Esophagus squamous epithelium (tissue), 5 donors: ENCODE data around the gene KCNK18. TPM values are rescaled to one million over a fixed set of nuclear protein-coding genes. Genes with fewer than 3 reads are reported as not detected.

Experiments used
- DNase-seq: peaks from one replicate; lab custom pipeline; 2025; lab: John Stamatoyannopoulos, UW
- H3K27ac ChIP-seq, 4 donors: fragments of 200-600 bp; sonication (generic); one replicate each; pipeline ENCODE4 v1.5.1; 2016 to 2019; ENCODE audit warnings: mild to moderate bottlenecking in 1 of 4
- H3K27me3 ChIP-seq, 4 donors: fragments of 200-600 bp; sonication (generic); 1 replicate in 3 of 4; 2 replicates in 1 of 4; pipeline versions ENCODE4 v1.5.1 to v1.6.0; 2017 to 2021; ENCODE audit warnings: antibody characterized with exemption in 1 of 4
- H3K36me3 ChIP-seq, 3 donors: fragments of 200-600 bp; sonication (generic); one replicate each; pipeline ENCODE4 v1.5.1; 2016 to 2019
- H3K4me1 ChIP-seq, 3 donors: fragments of 200-600 bp; sonication (generic); one replicate each; pipeline ENCODE4 v1.5.1; 2017 to 2019
- H3K4me3 ChIP-seq, 4 donors: fragments of 200-600 bp; sonication (generic); 1 replicate in 3 of 4; 2 replicates in 1 of 4; pipeline ENCODE4 v1.5.1; 2016 to 2019; ENCODE audit warnings: mild to moderate bottlenecking in 2 of 4, moderate library complexity in 1 of 4
- H3K9me3 ChIP-seq, 3 donors: fragments of 200-600 bp; sonication (generic); one replicate each; pipeline ENCODE4 v1.5.1; 2016 to 2019
- CTCF ChIP-seq, 6 experiments: fragments of 450-650 bp in 4 of 6; fragments of 200-600 bp in 2 of 6; sonication (generic) in 2 of 6; IDR thresholded peaks; one replicate each; pipeline ENCODE4 v1.5.1; 2016 to 2019; ENCODE audit warnings: antibody characterized with exemption in 6 of 6, mild to moderate bottlenecking in 4 of 6, moderate library complexity in 4 of 6
- POLR2A ChIP-seq, 4 donors: fragments of 450-650 bp; IDR thresholded peaks; one replicate each; pipeline ENCODE4 v1.6.1; 2017; ENCODE audit warnings: antibody characterized with exemption in 4 of 4, mild to moderate bottlenecking in 4 of 4, moderate library complexity in 3 of 4
- WGBS, 2 donors: methylation state at CpG; one replicate each; pipeline ENCODE4 v1.1.5; 2018; 5-methylcytosine and 5-hydroxymethylcytosine counted together
- intact Hi-C: fragments of 100-400 bp; cut with DNase I; formaldehyde crosslinking; loops from one replicate; pipeline ENCODE4 v1.15.0; 2022
- total RNA-seq, 4 donors: library from RNA; depleted of rRNA; stranded (reverse); fragments of >200 nt; gene quantifications; one replicate each; pipeline ENCODE4 v1.1.0, GENCODE V29; 2016
- donor health status: DM: yes; HTN: yes; CAD: no.

Gene KCNK18
- total RNA-seq, 4 donors from 2014 or later: not detected

- H3K4me1 ChIP-seq: peaks cover 19 to 30% (median 19%) of the 10 kb centered on the region in 3 donors
- intact Hi-C loops: no loop called here
- no peaks in the 10 kb centered on the region for H3K36me3 ChIP-seq
- no peak overlapping the region for H3K27ac ChIP-seq
- H3K27me3 ChIP-seq: peaks cover 23 to 100% (median 41%) of the 10 kb centered on the region in 4 donors
- no peak for DNase-seq
- H3K9me3 ChIP-seq: no peaks in the 10 kb centered on the region
- no peak for TF ChIP-seq CTCF (IDR thresholded peaks at IDR 0.05)
- no peak for TF ChIP-seq POLR2A (IDR thresholded peaks at IDR 0.05)
- no peak overlapping the region for H3K4me3 ChIP-seq
- 9 to 17% methylated on average over 5 of the region's 5 CpGs for WGBS, 2 donors
These were observed 36.7 kb upstream of the KCNK18 start for GRCh38 chr10:117160567-117160966.

GRCh38 chr10:117161386-117162033 lies 35.8 kb upstream of the KCNK18 start:
- peaks cover 26 to 39% (median 27%) of the 10 kb centered on the region in 3 donors for H3K4me1 ChIP-seq
- no peaks in the 10 kb centered on the region for H3K9me3 ChIP-seq
- TF ChIP-seq CTCF (IDR thresholded peaks at IDR 0.05) (no peak), POLR2A (IDR thresholded peaks at IDR 0.05) (no peak)
- H3K36me3 ChIP-seq: no peaks in the 10 kb centered on the region
- WGBS, 2 donors: 15 to 16% methylated on average over 6 of the region's 6 CpGs
- H3K4me3 ChIP-seq: no peak overlapping the region
- no peak overlapping the region for H3K27ac ChIP-seq
- intact Hi-C loops: no loop called here
- H3K27me3 ChIP-seq: peaks cover 32 to 100% (median 50%) of the 10 kb centered on the region in 4 donors
- no peak for DNase-seq

GRCh38 chr10:117162093-117163060 lies 34.9 kb upstream of the KCNK18 start:
- Histone ChIP-seq H3K27me3 (peaks cover 39 to 100% (median 55%) of the 10 kb centered on the region in 4 donors), H3K36me3 (no peaks in the 10 kb centered on the region), H3K27ac (no peak overlapping the region), H3K9me3 (no peaks in the 10 kb centered on the region), H3K4me1 (peaks cover 26 to 48% (median 27%) of the 10 kb centered on the region in 3 donors), H3K4me3 (peak overlapping the region in 2 of 4 donors; percentile 5 to 47)
- intact Hi-C loops: no loop called here
- no peak for DNase-seq
- TF ChIP-seq POLR2A (IDR thresholded peaks at IDR 0.05) (no peak), CTCF (IDR thresholded peaks at IDR 0.05) (no peak)
- 7 to 8% methylated on average over 24 of the region's 39 CpGs for WGBS, 2 donors

GRCh38 chr10:117163061-117163953 lies 34.0 kb upstream of the KCNK18 start:
- peaks cover 32 to 57% (median 36%) of the 10 kb centered on the region in 3 donors for H3K4me1 ChIP-seq
- H3K9me3 ChIP-seq: no peaks in the 10 kb centered on the region
- intact Hi-C loops: no loop called here
- H3K4me3 ChIP-seq: peak overlapping the region in 2 of 4 donors; percentile 5 to 47
- no peaks in the 10 kb centered on the region for H3K36me3 ChIP-seq
- H3K27me3 ChIP-seq: peaks cover 48 to 100% (median 62%) of the 10 kb centered on the region in 4 donors
- 0% methylated on average over 3 of the region's 82 CpGs; no CpG with 5 or more reads in 1 of the 2 donors for WGBS, 2 donors
- no peak overlapping the region for H3K27ac ChIP-seq
- DNase-seq: no peak
- TF ChIP-seq CTCF (IDR thresholded peaks at IDR 0.05): no peak
